ENCODE results near the gene WNT9A. TPM values are rescaled to one million over a fixed set of nuclear protein-coding genes. Genes with fewer than 3 reads are reported as not detected.

Gene WNT9A
- total RNA-seq, 1 donor from 2014 or later: 10.2 TPM

DNA sequence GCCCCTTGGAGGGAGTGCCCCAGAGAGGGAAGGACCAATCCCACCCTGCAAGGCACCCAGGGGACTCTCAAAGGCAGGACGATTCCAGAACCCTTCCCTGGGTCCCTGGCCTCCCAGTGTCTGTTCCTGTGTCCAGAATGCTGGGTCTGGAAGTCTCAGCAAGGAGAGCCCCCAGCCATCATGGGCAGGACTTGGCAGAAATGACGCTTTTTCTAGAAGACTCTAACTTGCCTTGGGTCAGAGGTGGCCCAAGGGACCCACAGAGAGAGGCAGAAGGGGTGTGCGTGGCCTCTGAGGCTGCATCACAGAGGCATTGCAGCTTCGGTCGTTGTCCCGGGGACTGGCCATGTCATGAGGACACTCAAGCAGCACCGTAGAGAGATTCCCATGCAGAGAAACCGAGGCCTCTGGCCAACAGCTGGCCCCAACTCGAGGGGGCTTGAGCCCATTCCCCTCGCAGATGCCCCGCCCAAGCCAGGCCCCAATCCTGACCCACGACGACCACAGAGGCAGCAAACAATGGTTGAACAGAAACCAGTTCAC, 57.8 kb downstream of the WNT9A start:
- H3K27ac ChIP-seq: no peak overlapping the region
- intact Hi-C loops (cut with DNase I): no loop called here
- DNase-seq: peak; percentile 61

DNA sequence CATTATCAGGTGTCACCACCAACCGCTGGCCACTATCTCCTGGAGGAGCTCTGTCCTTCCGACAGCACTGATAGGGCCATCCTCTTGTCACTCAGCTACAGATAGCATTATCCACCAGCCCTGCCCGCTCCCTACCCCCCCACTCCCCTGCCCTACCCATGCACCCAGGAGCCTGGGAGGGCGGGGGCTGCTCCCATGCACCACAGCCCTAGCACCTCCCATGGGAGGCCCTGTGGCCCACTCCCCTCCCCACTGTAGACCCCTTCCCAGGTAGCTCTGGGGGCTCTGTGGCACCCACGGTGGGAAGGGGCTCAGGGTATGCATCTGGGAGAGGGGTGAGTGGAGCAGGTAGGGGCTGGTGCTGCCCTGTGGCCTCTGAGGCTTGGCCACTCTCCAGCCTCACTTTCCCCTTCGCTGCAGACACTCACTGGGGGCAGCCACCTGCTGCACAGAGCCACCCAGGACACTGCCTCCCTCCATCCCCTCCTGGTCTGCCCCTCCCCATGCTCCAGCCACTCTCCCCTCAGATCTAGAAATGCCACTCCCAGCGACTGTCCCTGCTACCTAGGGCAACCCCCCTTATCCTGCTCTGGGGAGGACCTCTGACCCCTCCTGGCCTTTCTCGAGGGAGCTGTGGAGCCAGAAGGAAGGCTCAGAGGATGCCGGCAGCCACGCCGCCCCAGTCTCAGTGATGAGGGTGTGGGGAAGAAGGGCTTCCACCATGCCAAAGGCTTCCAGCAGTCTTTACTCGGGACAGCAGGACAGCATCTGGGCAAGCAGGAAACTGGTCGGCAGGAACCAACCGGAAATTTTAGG, 58.5 kb downstream of the WNT9A start:
- intact Hi-C loops (cut with DNase I): no loop called here
- H3K27ac ChIP-seq: no peak overlapping the region

More for the DNA sequence above, 57.8 kb downstream of the WNT9A start:
- no peaks in the 10 kb centered on the region for H3K27me3 ChIP-seq
- H3K4me3 ChIP-seq: no peak overlapping the region
- H3K36me3 ChIP-seq: no peaks in the 10 kb centered on the region
- no peak for ATAC-seq
- peaks cover 20% of the 10 kb centered on the region for H3K4me1 ChIP-seq
- TF ChIP-seq, protein P1, sequence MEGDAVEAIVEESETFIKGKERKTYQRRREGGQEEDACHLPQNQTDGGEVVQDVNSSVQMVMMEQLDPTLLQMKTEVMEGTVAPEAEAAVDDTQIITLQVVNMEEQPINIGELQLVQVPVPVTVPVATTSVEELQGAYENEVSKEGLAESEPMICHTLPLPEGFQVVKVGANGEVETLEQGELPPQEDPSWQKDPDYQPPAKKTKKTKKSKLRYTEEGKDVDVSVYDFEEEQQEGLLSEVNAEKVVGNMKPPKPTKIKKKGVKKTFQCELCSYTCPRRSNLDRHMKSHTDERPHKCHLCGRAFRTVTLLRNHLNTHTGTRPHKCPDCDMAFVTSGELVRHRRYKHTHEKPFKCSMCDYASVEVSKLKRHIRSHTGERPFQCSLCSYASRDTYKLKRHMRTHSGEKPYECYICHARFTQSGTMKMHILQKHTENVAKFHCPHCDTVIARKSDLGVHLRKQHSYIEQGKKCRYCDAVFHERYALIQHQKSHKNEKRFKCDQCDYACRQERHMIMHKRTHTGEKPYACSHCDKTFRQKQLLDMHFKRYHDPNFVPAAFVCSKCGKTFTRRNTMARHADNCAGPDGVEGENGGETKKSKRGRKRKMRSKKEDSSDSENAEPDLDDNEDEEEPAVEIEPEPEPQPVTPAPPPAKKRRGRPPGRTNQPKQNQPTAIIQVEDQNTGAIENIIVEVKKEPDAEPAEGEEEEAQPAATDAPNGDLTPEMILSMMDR (IDR thresholded peaks at IDR 0.05): no peak
- H3K9me3 ChIP-seq: no peaks in the 10 kb centered on the region

DNA sequence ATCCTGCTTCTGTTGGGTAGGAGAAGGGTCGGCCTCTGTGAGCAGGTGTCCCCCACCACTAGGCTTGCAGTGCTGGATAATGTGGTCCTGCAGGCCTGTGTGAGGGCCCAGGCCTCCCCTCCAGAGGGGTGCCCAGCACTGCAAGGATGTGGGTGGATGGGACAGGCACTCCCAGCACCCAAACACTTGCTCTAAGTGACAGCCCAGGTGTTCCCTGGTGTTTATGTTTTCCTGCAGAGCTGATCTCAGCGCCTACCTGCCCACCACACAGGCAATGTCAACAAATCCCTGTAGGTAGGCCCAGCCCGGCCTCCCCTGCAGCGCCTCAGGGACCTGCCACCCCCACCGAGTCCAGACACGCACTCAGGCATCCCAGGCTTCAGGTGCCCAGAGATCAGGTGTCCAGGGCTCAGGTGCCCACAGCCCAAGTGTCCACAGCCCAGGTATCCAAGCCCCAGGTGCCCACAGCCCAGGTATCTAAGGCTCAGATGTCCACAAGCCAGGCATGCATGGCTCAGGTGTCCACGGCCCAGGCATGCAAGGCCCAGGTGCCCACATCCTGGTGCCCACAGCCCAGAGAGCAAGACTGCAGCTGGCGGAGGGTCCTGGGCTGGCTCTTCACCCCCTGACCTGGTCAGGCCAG, 59.2 kb downstream of the WNT9A start:
- peak; percentile 63 for DNase-seq
- no peaks in the 10 kb centered on the region for H3K27me3 ChIP-seq
- TF ChIP-seq, protein P1 (IDR thresholded peaks at IDR 0.05): no peak
- peaks cover 20% of the 10 kb centered on the region for H3K4me1 ChIP-seq
- H3K9me3 ChIP-seq: no peaks in the 10 kb centered on the region
- ATAC-seq: no peak
- intact Hi-C loops (cut with DNase I): no loop called here
- H3K36me3 ChIP-seq: no peaks in the 10 kb centered on the region
- no peak overlapping the region for H3K27ac ChIP-seq
- H3K4me3 ChIP-seq: no peak overlapping the region

More for the DNA sequence above, 58.5 kb downstream of the WNT9A start:
- H3K27me3 ChIP-seq: no peaks in the 10 kb centered on the region
- DNase-seq (peak; percentile 54), ATAC-seq (no peak)
- H3K9me3 ChIP-seq: no peaks in the 10 kb centered on the region
- TF ChIP-seq, protein P1 (IDR thresholded peaks at IDR 0.05): no peak
- no peak overlapping the region for H3K4me3 ChIP-seq
- H3K4me1 ChIP-seq: peaks cover 20% of the 10 kb centered on the region
- no peaks in the 10 kb centered on the region for H3K36me3 ChIP-seq

DNA sequence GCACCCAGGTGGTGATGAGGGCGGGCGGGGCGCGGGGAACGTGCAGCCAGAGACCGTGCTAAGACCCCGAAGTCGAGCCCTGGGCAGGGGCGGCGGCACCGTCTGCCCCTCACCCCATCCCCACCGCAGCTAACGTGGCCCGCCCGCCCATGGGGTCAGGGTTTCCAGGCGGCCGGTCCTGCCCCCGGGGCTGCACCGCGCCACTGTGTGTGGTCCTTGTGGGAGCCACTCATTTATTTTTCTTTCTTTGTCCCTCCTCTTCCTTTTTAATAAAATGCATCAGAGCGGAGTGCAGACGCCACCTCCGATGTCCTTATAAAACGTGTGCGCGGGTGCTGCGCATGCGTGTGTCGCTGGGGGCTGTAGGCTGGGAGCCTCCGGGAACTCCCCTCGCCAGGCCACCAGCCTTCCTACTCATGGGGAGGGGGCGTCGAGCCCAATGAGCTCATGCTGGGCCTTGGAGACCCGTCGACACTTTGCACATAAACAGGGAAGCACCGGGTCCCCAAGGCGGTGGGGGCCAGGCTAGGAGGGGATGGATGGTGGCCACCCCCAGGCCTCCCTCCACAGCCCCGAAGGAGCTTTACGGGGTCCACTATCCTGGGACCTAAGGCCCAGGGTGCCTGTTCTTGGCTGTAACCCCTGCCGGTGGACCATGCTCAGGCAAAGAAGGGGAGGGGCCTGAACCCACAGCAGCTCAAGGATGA, 59.9 kb downstream of the WNT9A start:
- H3K27ac ChIP-seq: peak overlapping the region; percentile 78
- ATAC-seq (peak; percentile 53), DNase-seq (peak; percentile 69)
- peak overlapping the region; percentile 57 for H3K4me3 ChIP-seq
- no peaks in the 10 kb centered on the region for H3K27me3 ChIP-seq
- H3K36me3 ChIP-seq: no peaks in the 10 kb centered on the region
- intact Hi-C loops (cut with DNase I): no loop called here
- no peaks in the 10 kb centered on the region for H3K9me3 ChIP-seq
- H3K4me1 ChIP-seq: peaks cover 20% of the 10 kb centered on the region
- TF ChIP-seq, protein P1 (IDR thresholded peaks at IDR 0.05): no peak

DNA sequence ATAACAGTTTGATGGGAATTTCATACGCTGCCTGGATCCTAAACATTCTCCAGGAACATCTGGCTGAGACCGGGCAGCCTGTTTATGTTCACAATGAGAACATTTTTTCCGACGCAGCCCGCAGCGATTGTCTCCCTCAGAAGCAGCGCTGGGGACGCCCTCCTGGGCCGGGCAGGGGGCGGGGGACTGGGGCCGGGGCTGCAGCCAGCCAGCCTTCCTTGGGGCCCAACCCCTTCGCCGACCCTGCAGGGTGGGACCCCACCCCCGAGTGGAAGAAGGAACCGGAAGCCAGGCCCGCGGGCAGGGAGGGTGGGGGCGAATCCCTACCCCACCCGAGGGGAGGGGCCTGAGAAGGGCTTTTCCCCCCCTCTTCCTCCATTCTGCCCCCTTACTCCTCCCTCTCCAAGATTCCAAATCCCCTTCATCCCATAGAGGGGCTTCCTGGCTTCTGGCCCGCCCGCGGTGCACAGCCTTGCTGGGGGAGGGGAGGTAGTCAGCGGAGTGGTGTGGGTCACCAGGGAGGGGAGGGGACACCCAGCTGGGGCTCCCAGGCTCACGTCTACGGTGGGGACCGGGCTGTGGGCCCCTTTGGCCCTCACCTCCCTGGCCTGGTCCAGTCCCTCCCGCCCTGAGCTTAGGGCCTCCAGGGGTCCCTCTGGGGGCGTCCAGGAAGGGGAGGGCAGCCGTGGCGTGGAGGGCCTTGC, 60.6 kb downstream of the WNT9A start:
- ATAC-seq: peak; percentile 48

More for the DNA sequence above, 60.6 kb downstream of the WNT9A start:
- peak overlapping the region; percentile 57 for H3K4me3 ChIP-seq
- H3K9me3 ChIP-seq: no peaks in the 10 kb centered on the region
- intact Hi-C loops (cut with DNase I): no loop called here
- DNase-seq: peak; percentile 73
- H3K27ac ChIP-seq: peak overlapping the region; percentile 78
- H3K4me1 ChIP-seq: peaks cover 20% of the 10 kb centered on the region
- H3K27me3 ChIP-seq: no peaks in the 10 kb centered on the region
- TF ChIP-seq, protein P1 (IDR thresholded peaks at IDR 0.05): no peak
- H3K36me3 ChIP-seq: no peaks in the 10 kb centered on the region
